GM12872 (cell line): ENCODE measurements around the gene PKN2.

Experiments used
- CTCF ChIP-seq: IDR thresholded peaks from 3 replicates; pipeline ENCODE4 v1.5.1; 2011; ENCODE audit warnings: low read depth, mild to moderate bottlenecking, low read length, moderate library complexity; ENCODE audit not compliant: insufficient read depth

Gene PKN2

GRCh38 chr1:88727205-88727604, 43.1 kb downstream of the PKN2 start:
- no peak for TF ChIP-seq CTCF

DNA sequence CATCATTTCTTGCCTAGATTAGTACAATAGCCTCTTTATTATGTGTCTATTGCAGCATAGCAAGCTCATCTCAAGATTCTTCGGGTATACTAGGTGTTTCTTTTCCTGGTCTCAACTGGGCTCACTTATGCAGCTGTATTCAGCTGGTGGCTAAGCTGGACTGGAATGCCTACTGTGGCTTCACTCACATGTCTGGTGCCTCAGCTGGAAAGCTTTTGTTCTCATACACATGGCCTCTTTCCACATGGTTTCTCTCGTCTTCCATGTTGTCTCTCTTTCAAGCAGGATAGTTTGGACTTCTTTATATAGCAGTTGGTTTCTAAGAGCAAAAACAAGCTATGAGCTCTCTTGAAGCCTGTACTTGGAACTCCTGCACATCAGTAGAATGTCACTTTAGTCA, 45.2 kb downstream of the PKN2 start:
- TF ChIP-seq CTCF = no peak

GRCh38 chr1:88730132-88730675, 46.1 kb downstream of the PKN2 start:
- TF ChIP-seq CTCF = no peak

DNA sequence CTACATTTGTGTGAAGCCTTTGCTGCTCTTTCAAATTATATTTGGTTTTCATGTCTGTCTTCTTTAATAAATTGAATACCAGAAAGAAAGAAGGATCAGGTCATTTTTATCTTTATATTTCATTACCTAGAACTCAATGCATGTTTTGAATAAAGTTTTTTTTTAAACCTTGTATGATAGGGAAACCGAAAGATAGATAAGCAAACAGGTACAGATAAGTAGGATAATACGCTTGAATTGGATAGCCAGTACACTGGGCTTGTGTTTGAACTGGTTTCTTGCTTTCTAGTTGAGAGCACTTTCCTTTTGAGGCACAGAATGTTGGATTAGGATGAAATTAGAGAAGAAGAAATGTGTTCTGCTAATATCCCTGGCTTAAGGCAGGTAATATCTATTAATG, 46.9 kb downstream of the PKN2 start:
- no peak for TF ChIP-seq CTCF

DNA sequence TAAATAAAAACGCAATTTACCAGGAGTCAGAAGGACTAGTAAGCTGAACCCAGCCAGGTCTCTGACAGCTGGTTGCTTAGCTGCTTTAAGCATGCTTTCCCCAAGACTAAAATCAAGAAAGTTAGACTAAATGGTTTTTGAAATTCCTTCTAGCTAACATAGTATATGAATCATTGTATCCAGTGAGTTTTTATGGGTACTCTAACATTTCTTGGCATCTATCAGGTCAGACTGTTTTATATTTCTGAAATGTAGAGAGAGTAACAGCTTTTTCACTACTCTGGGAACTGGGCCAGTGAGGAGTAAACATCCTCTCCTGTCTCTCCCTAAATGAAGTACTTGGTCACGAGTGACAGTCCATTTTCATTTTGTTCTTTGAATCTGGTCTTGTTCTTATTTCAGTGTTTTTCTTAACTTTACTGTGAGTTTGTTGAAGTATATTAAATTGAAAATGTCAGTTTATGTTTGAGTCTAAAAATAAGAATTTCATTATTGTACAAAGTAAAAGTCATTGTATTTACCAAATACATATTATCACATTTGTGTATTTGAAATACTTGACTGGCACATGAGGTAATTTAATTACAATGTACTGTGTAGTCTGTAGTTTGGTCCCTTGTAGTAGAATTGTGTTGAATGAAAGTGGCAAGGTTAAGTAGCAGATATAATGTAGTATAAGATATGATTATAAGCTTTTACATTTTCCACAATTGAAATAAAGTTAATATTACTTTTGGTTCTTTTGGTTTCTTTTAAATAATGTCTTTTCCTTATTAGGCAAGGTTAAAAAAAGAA, 47.6 kb downstream of the PKN2 start:
- TF ChIP-seq CTCF = no peak

DNA sequence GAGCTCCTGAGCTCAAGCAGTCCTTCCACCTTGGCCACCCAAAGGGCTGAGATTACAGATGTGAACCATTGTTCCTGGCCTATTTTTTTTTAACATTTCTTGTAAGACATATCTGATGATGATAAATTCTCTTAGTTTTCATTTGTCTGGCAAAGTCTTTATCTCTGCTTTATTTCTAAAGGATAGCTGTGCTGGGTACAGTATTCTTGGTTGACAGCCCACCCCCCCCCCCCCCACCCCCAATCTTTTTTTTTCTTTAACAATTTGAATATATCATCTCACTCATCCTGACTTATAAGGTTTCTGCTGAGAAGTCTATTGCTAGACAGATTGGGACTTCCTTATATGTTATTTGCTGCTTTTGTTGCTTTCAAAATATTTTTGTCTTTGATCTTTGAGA, 51.3 kb downstream of the PKN2 start:
- TF ChIP-seq CTCF = no peak

DNA sequence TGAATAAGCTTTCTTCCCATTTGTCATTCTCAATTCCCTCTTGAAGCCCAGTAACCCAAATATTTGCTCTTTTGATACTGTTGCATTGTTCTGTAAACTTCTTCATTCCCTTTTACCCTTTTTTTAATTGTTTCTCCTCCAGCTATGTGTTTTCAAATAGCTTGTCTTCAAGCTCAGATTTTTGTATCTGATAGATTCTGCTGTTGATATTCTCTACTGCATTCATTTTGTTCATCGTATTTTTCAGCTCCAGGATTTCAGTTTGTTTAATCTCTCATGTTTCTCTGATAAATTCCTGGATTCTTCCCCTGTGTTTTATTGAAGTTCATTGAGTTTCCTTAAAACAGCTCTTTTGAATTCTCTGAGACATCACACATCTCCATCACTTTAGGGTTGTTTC, 51.8 kb downstream of the PKN2 start:
- TF ChIP-seq CTCF = no peak
